ENCODE data around the gene CHD1. TPM values are rescaled to one million over a fixed set of nuclear protein-coding genes. Genes with fewer than 3 reads are reported as not detected.

The CHD1 gene
- total and polyA plus RNA-seq, 2 of the 13 experiments (the other 11 are each of a cell fraction or from before 2014, with no cell fraction given): 22.8 to 55.9 TPM

- 0 out of 2 replicates have a peak, but pooled peaks have one; percentile 6 for TF ChIP-seq ZNF362 (CRISPR knock-in tag; IDR thresholded peaks at IDR 0.05; ENCODE audit: borderline replicate concordance)
- TF ChIP-seq GLMP (CRISPR knock-in tag; IDR thresholded peaks at IDR 0.05; ENCODE audit: borderline replicate concordance): no peak
- TF ChIP-seq, protein P1, sequence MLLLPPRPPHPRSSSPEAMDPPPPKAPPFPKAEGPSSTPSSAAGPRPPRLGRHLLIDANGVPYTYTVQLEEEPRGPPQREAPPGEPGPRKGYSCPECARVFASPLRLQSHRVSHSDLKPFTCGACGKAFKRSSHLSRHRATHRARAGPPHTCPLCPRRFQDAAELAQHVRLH (CRISPR knock-in tag; IDR thresholded peaks at IDR 0.05; ENCODE audit: borderline replicate concordance, low read depth): peak; percentile 62
- TF ChIP-seq ZNF33A (CRISPR knock-in tag; IDR thresholded peaks at IDR 0.05; ENCODE audit: borderline replicate concordance): peak; percentile 64; the same call in 1 of the 2 replicates
- 0 out of 2 replicates have a peak, but pooled peaks have one; percentile 4 for TF ChIP-seq ZNF24 (IDR thresholded peaks at IDR 0.05)
- no peak; the same call in 1 of the 2 replicates for TF ChIP-seq FOXO1 (CRISPR knock-in tag; IDR thresholded peaks at IDR 0.05)
- TF ChIP-seq ZNF317 (CRISPR knock-in tag; IDR thresholded peaks at IDR 0.05): peak; percentile 93
- TF ChIP-seq, protein P2, sequence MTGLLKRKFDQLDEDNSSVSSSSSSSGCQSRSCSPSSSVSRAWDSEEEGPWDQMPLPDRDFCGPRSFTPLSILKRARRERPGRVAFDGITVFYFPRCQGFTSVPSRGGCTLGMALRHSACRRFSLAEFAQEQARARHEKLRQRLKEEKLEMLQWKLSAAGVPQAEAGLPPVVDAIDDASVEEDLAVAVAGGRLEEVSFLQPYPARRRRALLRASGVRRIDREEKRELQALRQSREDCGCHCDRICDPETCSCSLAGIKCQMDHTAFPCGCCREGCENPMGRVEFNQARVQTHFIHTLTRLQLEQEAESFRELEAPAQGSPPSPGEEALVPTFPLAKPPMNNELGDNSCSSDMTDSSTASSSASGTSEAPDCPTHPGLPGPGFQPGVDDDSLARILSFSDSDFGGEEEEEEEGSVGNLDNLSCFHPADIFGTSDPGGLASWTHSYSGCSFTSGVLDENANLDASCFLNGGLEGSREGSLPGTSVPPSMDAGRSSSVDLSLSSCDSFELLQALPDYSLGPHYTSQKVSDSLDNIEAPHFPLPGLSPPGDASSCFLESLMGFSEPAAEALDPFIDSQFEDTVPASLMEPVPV (CRISPR knock-in tag; IDR thresholded peaks at IDR 0.05): no peak
- TF ChIP-seq ZFYVE20 (CRISPR knock-in tag; IDR thresholded peaks at IDR 0.05; ENCODE audit: borderline replicate concordance, low read depth): 0 out of 2 replicates have a peak, but pooled peaks have one; percentile 54
- peak; percentile 63 for TF ChIP-seq FOXK2 (IDR thresholded peaks at IDR 0.05)
- TF ChIP-seq ZNF274 (CRISPR knock-in tag; IDR thresholded peaks at IDR 0.05): peak; percentile 78
- peak; percentile 74; the same call in 1 of the 2 replicates for TF ChIP-seq FOXA3 (CRISPR knock-in tag; IDR thresholded peaks at IDR 0.05)
- no peak for TF ChIP-seq ATAD3A (CRISPR knock-in tag; IDR thresholded peaks at IDR 0.05)
- no peak for TF ChIP-seq KLF9 (CRISPR knock-in tag; IDR thresholded peaks at IDR 0.05; ENCODE audit: low read depth)
- TF ChIP-seq, protein P3, sequence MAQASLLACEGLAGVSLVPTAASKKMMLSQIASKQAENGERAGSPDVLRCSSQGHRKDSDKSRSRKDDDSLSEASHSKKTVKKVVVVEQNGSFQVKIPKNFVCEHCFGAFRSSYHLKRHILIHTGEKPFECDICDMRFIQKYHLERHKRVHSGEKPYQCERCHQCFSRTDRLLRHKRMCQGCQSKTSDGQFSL (CRISPR knock-in tag; IDR thresholded peaks at IDR 0.05): peak; percentile 82
- peak; percentile 93 for TF ChIP-seq HNF1B (CRISPR knock-in tag; IDR thresholded peaks at IDR 0.05)
- TF ChIP-seq ZNF513 (CRISPR knock-in tag; conservative IDR thresholded peaks at IDR 0.05): 0 out of 2 replicates have a peak, but pooled peaks have one; percentile 67
These were observed at the start of gene CHD1 (continued) for GRCh38 chr5:98928873-98929709.

All from HepG2 (cell line).